H7 (cell line): ENCODE results near the gene KLHL41. TPM values are rescaled to one million over a fixed set of nuclear protein-coding genes. Genes with fewer than 3 reads are reported as not detected.
A peak's percentile ranks its signal among the peaks of the same experiment; 100 is the strongest.
"Not testable (repeated sequence)": the region's sequence is repeated elsewhere in the genome, so short reads cannot be mapped to it uniquely, and the experiment has no call there.

Experiments
- DNase-seq: peaks from one replicate; pipeline ENCODE4 v3.0.0; 2012
- H3K27me3 ChIP-seq: 2 replicates; pipeline ENCODE4 v1.6.0; 2011; ENCODE audit warnings: mild to moderate bottlenecking, low read length; ENCODE audit not compliant: control insufficient read depth, insufficient read depth
- H3K36me3 ChIP-seq: replicated peaks from 2 replicates; pipeline ENCODE4 v1.5.1; 2011; ENCODE audit warnings: low read length; ENCODE audit not compliant: control insufficient read depth, insufficient read depth
- H3K4me3 ChIP-seq: 2 replicates; pipeline ENCODE4 v1.5.1; 2011; ENCODE audit warnings: low read depth, mild to moderate bottlenecking, control low read depth, low read length, moderate library complexity; ENCODE audit not compliant: insufficient read depth
- total RNA-seq: library from RNA; depleted of rRNA; stranded (reverse); fragments of >200 nt; shearing (Covaris generic); gene quantifications from 2 replicates; pipeline ENCODE4 v1.2.3, GENCODE V29; 2014; rRNA removed

The KLHL41 gene
- total RNA-seq, 1 experiment from 2014 or later, result not detected

GRCh38 chr2:169572821-169573159 is 63.3 kb downstream of the KLHL41 start:
- H3K4me3 ChIP-seq, result peak overlapping the region; percentile 87
- no peaks in the 10 kb centered on the region for H3K36me3 ChIP-seq
- no peak for DNase-seq
- H3K27me3 ChIP-seq, result no peaks in the 10 kb centered on the region

GRCh38 chr2:169573160-169573973 is 63.9 kb downstream of the KLHL41 start, which contains the start of gene FASTKD1:
Gene FASTKD1 (minus strand): TSS chr2:169573865. CDS start chr2:169572029, 1,836 bp downstream.
- no peaks in the 10 kb centered on the region for H3K36me3 ChIP-seq
- peak within 1 kb of the TSS; percentile 87 for H3K4me3 ChIP-seq
- DNase-seq, result peak; percentile 86
- H3K27me3 ChIP-seq, result no peaks in the 10 kb centered on the region

GRCh38 chr2:169573974-169574299 is 64.4 kb downstream of the KLHL41 start:
- Histone ChIP-seq H3K4me3 (no peak overlapping the region), H3K36me3 (no peaks in the 10 kb centered on the region), H3K27me3 (no peaks in the 10 kb centered on the region)
- no peak for DNase-seq

GRCh38 chr2:169574539-169574938 is 65.0 kb downstream of the KLHL41 start:
- H3K4me3 ChIP-seq, H3K27me3 ChIP-seq, H3K36me3 ChIP-seq, DNase-seq: not testable (repeated sequence)

GRCh38 chr2:169575264-169575663 is 65.8 kb downstream of the KLHL41 start:
- not testable (repeated sequence) for H3K36me3 ChIP-seq, DNase-seq, H3K27me3 ChIP-seq, H3K4me3 ChIP-seq

Other genes with a start within 250 kb of the KLHL41 start
- 1.1 and 1.3 TPM in 2 replicates for gene LRP2, start 147.2 kb upstream of the KLHL41 start, total RNA-seq
- 1.3 and 1.9 TPM in 2 replicates for gene BBS5, start 30.2 kb upstream of the KLHL41 start, total RNA-seq
- gene FASTKD1, start 64.2 kb downstream of the KLHL41 start, total RNA-seq, result 42.1 and 46.0 TPM in 2 replicates
- 25.6 and 44.8 TPM in 2 replicates for gene PPIG, start 74.6 kb downstream of the KLHL41 start, total RNA-seq
- gene CFAP210, start 184.7 kb downstream of the KLHL41 start, total RNA-seq, result 0.28 TPM in 1 of 2 replicates, not detected in the other
- 2.4 and 3.8 TPM in 2 replicates for gene PHOSPHO2, start 184.8 kb downstream of the KLHL41 start, total RNA-seq
- gene KLHL23, start 224.1 kb downstream of the KLHL41 start, total RNA-seq, result 52.3 and 57.0 TPM in 2 replicates